GM12873 (cell line): Measurements from ENCODE around the gene TTC32.

ENCODE experiments used
- CTCF ChIP-seq: IDR thresholded peaks from 2 replicates; pipeline ENCODE4 v1.5.1; 2012; ENCODE audit warnings: low read depth, mild to moderate bottlenecking, moderate library complexity, low read length, control low read depth; ENCODE audit not compliant: insufficient read depth; ENCODE audit errors: missing control alignments

TTC32 gene

DNA sequence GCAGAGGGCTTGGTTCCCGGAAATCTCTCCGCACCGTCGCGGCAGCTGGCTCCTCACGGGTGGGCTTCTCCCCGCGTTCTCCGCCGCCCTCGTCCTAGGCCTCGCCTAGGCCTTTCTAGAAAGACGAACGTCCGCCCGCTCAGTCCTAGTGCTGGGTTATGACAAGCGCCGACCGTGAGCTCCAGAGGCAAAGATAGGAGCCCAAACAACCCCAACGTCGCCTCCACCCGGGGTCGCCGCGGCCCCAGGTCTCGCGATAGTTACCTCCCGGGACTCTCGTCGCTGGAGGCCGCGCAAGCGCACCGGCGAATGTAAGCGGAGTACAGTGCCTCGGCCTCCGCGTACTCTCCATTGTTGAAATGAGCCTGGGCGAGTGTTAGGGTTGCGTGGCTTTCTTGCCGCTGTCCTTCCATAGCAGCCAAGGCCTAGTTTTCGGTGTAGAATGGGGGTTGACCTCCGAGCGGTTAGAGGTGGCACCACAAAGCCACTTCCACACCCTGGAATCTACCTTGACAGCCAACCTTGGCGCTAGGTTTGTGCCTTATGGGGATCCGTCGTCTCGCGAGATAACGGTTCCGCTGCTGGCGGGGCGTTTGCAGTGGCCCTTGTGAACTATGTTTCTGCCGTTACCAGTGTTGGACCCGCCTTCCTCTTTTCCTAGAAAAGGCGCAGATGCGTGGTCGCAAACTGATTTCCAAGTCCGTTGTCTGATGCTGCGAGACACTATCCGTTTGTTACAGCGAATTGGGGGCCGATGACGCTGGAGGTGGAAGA lies at the start of gene TTC32:
TSS of gene TTC32 (minus strand) at position 542 of the 774 bp plus-strand sequence. CDS start at position 413, 129 bp downstream.
- TF ChIP-seq CTCF: no peak

GRCh38 chr2:19949071-19949470 lies 47.3 kb upstream of the TTC32 start:
- no peak for TF ChIP-seq CTCF

GRCh38 chr2:19947184-19947940 lies 45.6 kb upstream of the TTC32 start:
- no peak for TF ChIP-seq CTCF

GRCh38 chr2:19944205-19944845 lies 42.5 kb upstream of the TTC32 start:
- TF ChIP-seq CTCF: no peak

DNA sequence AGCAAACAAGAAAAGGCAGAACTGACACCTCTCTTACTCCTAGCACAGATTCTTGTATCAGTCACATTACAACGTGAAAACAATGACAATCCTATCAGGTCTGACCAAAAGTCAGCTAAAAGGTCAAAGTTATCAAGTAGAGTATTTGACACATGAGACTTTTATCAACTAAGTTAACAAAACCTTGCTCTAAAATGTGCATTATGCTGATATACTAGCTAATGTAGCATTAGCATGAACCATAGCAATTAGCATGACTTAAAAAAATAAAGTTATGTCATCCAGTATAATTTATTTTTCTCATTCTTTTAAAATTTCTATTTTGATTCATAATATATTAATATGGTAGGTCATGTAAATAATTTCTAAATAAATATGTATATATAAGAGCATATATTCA lies 41.4 kb upstream of the TTC32 start:
- TF ChIP-seq CTCF: no peak

DNA sequence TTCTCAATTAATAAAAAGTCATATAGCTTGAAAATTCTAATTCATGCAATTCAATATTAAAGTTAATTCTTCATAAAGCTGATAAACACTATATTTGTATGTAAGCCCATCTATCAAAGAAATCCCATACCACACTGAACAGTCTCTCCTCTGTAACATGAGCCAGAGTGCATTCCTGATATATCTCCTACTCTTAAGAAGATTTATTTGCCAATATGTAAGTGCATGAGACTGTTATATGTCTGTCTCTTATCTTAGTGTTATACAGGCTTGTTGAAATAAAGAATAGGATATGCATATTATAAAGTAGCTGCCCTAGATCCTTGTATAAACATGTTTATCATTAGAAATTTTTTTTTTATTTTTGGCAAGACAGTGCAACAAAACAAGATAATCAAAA lies 40.4 kb upstream of the TTC32 start:
- no peak for TF ChIP-seq CTCF

DNA sequence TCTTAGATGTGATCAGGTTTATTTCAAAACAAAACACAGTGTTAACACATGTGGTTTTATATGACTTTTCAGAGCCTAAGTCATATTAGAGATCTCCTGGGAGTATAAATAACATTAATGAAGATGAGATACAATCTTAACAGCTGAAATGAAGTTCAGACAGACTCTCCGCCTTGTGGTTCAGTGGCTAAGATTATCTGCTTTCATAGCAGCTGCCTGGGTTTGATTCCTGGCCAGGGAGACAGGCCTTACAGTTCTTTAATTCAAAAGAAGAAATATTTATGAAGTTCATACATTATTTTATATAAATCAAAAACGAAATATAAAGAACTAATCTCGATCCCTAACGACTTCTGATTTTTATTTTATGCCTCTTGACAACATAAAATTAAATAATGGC lies 35.2 kb upstream of the TTC32 start:
- TF ChIP-seq CTCF: no peak
